ENCODE results near the gene AFF2.

AFF2 gene

DNA sequence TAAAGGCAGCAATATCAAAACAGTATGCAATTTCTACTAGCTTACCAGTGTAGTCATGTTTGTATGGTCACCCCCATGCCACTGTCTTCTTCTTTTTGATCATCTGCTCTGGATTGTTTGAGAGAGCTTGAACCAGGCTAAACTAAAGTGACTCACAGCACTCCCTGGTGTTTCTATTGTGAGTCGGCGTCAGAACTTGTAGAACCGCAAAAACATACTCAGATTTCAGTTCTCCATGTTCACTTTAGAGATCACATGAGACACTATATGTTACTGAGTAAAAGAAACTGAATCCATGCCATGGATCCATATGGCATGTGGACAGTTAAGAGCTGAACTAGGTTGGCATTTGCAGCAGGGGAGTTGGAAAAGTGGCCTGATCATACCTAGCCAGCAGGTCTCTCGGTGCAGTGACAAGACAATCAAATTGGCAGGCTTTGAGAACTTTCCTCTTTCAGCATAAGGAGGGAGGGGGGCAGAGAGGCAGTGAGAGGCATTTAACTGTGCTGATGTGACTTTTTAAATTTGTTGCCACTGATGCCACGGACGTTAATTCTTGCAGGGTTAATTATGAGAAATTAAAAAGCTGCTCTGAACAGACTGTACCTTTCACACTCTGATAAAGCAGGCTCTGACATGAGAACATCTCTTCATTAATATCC, 88.4 kb downstream of the AFF2 start:
- no peak for DNase-seq (ENCODE audit: low spot score)

DNA sequence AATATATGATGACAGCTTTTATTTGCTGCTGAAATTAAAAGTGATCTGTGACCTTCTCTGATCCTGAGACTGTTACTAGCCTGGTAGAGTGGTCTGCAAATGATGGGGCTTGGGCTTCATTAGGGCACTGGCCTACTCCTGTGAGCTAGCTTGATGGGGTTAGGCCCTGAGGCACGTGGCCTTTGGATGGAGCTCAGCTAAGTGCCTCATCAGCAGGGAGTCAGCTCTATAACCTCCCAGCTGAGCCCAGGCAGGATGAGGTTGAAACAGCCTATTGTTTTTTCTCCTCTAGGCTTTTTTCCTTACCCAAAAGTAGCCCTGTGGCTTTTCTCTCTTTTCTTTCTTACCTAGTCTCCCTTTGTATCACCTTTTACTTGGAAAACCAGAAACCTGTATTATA, 92.2 kb downstream of the AFF2 start:
- DNase-seq (ENCODE audit: low spot score) = no peak

DNA sequence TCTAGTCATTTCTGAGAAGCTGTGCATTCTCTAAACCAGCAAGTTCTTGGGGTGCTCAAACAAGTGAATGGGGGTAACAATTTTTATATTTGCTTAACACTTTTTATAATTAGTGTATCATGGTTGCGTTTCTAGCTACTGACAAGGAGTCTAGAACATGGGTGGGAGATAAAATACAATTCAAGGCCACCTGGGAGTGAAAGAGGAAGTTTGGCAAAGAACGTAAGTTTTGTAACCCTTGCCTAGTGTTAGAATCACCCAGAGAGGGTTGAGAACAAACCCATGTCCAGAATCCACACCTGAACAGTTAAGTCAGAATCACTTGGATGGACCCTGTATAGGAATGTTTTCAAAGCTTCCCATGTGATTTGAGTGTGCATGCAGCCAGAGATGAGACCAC, 92.7 kb downstream of the AFF2 start:
- DNase-seq (ENCODE audit: low spot score) = no peak

DNA sequence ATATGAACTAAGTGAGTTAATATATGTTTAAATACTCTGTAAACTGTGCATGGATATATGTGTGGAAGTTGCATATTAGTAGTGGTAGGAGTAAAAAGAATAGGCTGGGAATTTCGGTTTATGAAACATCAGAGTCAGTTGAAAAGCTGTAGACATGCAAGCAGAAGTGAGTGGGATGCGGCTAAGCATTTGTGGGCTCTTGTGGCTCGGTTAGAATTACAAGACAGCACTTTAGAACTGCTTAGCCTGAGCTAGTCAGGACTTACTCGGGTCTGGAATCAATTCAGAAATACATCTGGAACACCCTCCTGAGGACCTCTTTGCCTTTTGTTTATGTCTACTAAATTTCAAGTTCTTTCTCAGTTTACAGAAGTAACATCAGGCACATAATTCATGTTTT, 93.6 kb downstream of the AFF2 start:
- no peak for DNase-seq (ENCODE audit: low spot score)

DNA sequence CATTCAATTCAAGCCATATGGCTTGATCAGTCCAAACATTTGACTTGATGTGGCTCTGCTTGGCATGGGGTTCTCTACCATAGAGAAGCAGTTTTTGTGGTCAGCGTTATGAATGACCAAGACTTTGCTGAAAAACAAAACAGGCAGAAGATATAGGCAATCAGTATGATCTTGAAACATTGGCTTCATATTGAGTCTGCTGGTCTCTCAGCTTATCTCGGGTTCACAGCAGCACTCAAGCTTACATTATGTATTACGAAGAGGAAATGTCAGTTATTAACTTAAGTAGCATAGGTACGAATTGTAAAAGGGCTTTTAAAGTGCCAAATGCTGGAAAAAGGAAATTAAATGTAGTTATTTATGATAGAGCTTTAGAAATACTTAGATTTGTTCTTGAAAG, 99.0 kb downstream of the AFF2 start:
- DNase-seq (ENCODE audit: low spot score) = no peak

DNA sequence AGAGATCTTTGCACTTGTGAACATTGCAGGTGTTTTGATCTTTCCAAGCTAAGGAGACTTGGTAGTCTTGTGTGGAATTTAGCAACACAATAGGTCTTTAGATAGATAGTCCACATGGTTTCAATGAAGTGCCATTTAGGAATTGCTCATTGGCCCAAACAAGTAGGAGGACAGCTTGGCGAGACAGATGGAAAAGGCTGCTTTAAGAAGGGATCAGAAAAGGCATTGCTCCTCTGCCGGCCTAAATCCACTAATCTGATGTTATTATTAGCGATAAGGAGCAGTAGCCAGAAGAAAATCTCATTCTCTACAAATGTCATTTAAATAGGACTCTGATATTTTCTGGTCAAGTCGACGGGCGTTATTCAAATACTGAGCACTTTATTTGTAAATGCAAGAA, 99.7 kb downstream of the AFF2 start:
- no peak for DNase-seq (ENCODE audit: low spot score)

DNA sequence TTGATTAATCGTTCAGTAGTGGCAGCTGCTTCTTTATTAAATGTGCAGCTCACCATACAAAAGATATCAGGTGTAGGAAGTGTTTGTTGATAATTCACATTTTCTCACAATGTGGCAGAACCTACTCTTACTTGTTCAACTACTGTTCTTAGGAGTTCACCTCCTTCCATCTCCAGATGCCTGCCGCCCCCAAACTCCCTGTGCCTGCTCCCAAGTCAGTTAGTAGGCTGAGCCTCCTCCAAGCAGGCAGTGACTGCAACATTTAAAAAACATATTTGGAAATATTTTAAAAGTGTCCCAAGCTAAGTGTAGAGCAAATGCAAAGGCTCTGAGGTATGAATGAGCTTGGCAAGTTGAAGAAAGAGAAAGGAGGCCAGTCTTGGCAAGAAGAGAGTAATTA, 100.2 kb downstream of the AFF2 start:
- DNase-seq (ENCODE audit: low spot score) = no peak

DNA sequence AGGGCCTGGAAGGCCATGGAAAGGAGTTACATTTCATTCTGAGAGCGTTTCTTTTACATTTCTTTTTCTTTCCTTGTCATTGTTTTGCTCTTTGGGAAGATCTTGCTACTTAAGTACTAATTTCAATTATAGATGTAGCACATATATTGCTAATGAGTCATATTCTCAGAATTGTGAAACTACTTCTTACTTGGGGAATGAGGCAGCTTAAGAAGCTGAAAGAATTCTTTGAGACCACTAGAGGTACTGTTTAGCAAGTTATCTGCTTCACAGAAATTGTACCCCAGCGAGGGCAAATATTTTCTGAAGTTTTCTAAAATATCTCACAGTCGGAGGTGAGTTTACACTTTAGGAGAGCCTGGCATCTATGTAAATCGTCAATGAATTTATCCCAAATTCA, 100.6 kb downstream of the AFF2 start:
- DNase-seq (ENCODE audit: low spot score) = no peak

DNA sequence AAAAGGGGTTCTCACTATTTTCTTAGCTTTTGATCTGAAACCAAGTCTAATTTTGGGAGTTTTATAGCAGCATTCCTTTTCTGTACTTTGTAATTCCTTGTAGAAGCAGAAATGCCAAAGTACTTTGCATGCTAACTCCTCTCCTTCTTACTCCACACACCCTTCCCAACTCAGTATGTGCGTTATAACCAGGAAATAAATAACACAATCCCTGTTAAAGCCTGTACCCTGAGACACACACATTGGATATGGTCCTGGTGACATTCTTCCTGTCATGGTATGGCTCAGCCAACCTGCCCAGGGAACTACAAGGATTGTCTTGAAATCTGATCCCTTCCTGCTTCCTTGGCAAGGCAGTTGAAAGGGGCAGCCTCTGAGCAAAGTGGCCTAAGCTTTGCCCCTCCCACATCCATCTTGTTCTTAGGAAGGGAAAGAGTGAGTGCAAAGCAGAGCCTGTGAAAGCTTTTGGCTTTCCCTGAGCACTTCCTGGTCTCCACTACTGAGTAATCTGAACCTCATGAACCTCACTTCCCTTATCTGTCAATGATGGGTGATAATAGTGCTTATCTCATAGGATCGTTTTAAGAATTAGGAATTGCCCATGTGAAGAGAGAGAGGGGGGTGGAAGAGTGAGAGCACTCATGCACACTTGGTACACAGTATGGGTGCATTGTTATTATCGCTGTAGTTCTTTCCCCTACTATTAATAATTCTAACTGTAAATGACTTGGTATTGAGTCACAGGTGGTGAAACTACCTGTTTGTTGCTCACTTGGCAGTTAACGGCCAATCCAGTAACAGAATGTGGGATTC, 109.3 kb downstream of the AFF2 start:
- no peak for DNase-seq (ENCODE audit: low spot score)

DNA sequence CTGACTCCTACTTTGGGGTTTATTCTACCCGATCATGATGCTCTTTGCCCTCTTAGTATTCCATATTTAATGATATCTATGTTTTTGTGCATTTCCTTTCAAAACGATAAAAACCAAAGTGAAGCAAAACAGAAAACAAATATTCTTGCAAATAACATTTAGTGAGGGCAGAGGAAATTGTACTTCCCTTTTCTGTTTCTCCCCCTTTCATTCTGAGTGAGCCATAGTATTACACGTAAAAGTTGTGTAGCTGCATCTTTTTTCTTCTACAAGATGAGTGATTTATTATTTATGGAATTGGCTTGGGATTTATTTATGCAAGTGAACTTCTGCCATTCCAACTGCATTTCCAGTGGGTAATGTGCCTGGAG, 109.9 kb downstream of the AFF2 start:
- DNase-seq (ENCODE audit: low spot score) = no peak

GRCh38 chrX:148611993-148612392, 111.6 kb downstream of the AFF2 start:
- DNase-seq (ENCODE audit: low spot score) = no peak

GRCh38 chrX:148612431-148612830, 112.0 kb downstream of the AFF2 start:
- DNase-seq (ENCODE audit: low spot score) = no peak

DNA sequence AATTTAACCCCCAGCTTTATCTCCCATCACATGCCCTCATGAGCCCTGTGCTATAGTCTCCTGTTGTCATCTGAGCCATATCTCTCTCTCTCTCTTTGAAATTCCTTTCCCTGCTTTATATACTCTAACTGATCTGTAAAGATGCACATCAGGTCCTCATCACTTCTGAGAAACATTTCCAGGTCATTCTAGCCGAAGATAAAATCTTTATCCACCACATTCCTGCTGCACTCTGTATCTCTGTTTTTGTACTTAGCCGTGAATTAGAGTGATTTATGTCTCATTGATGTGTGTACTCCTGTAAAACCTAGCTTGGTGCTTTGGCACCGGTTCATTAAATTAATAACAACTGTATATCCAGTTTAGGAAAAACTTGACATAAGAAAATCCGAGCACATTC, 113.2 kb downstream of the AFF2 start:
- no peak for DNase-seq (ENCODE audit: low spot score)

- DNase-seq (ENCODE audit: low spot score) = no peak
These were observed 115.1 kb downstream of the AFF2 start for GRCh38 chrX:148615491-148615890.

GRCh38 chrX:148618470-148619445, 118.3 kb downstream of the AFF2 start:
- no peak for DNase-seq (ENCODE audit: low spot score)

DNA sequence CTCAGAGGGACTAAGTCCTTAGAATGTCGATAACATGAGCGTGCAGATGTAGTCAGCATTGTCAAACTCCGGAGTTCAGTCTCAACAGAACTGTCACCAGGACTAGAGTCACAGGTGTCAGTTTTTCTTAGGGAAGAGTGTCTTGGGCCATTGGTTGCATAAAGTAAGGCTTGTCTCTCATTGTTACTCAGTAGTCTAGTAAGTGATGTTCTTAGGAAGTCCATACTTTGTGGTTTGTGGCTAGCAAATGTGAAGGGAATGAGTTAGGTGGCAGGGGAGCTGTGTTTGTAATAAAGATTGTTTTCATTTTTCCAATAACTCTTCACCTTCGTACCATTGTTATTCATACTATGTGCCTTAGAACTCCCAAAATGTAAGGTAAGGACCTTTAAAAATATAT, 119.6 kb downstream of the AFF2 start:
- no peak for DNase-seq (ENCODE audit: low spot score)

DNA sequence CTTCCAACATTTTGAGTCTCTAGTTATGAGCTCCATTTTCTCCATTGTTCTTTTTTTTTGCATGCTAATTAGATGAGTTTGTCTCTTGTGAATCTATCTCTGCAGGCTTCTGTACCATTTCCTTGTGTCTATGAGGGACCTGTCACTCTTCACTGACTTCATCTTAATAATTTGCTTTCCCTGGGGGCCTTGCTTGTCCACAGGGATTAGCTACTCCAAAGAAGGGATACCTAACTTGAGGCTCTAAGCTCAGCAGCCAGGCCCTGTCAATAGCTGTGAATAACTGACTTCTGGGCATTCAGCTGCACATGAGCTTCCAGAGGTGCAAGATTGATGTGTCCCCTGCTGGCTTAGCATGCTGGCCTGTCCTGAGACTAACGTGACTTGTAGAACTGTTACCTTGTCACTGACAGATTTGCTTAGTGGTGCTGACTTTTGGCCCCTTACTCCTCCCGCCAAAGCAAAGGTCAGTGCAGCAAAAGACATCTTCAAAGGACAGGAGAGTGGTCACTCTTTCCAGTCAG, 124.6 kb downstream of the AFF2 start:
- DNase-seq (ENCODE audit: low spot score) = no peak

- no peak for DNase-seq (ENCODE audit: low spot score)
These were observed 128.2 kb downstream of the AFF2 start for GRCh38 chrX:148628621-148629020.

GRCh38 chrX:148629434-148629833, 129.0 kb downstream of the AFF2 start:
- no peak for DNase-seq (ENCODE audit: low spot score)

DNA sequence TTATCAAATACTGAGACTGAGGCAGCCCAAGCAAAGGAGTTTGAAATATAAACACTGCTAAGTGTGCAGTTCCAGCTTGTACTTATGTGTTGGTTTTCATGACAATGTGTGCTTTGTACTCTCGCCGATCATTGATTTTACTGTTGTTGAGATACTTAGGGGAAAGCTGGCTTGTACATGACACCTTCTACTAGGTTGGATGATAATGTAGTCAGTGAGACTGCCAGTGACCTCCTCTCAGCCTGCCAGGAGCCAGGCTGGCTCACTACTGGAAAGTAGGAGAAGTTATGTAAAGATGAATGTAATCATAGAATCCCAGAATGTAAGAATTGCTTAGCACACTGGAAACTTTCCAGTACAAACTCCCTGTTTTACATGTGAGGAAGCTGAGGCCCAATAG, 132.0 kb downstream of the AFF2 start:
- no peak for DNase-seq (ENCODE audit: low spot score)

DNA sequence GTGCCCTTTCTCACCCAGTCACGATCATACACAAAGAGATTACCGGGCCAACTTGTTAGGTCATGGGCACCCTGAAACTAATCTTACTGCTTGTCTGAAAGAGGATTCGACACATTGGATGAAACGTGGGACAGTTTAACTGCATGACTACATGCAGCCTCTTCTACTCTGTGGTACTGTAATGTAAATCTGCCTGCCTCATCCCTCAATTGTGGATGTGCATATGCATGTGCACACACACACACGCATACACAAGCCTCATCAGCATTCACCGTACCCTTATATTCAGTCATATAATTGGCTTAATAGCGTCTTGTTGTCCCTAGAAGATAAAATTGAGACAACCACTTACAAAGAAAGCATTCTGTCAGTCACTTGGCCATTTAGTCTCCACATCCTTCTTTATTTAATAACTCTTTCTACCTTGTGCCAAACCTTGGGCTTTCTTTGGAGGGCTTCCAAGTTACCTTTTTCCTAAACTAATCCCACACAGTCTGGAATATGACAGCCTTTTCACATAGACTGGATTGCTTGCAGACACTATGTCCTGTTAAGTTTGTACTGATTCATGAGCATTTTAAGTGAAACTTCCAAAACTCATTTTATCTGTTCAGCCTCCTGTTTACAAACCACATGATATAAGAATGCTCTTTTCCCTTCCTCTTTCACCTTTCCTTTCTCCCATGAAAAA, 132.9 kb downstream of the AFF2 start:
- no peak for DNase-seq (ENCODE audit: low spot score)

- DNase-seq (ENCODE audit: low spot score) = no peak
These were observed 134.2 kb downstream of the AFF2 start for GRCh38 chrX:148634591-148634990.
